Mesodermal cell (in vitro differentiated cells): ENCODE measurements around the gene CCDC92.

Experiments
- H3K27ac ChIP-seq: 2 replicates; pipeline ENCODE4 v1.7.0; 2013; ENCODE audit warnings: mild to moderate bottlenecking, low read depth, low read length, moderate library complexity; ENCODE audit not compliant: severe bottlenecking
- H3K36me3 ChIP-seq: 2 replicates; pipeline ENCODE4 v1.7.1; 2013; ENCODE audit warnings: mild to moderate bottlenecking, low read length, moderate library complexity; ENCODE audit not compliant: control insufficient read depth, insufficient read depth
- H3K4me1 ChIP-seq: one replicate; pipeline ENCODE4 v1.7.1; 2013; ENCODE audit warnings: mild to moderate bottlenecking, low read length; ENCODE audit not compliant: insufficient read depth, control insufficient read depth, poor library complexity, severe bottlenecking
- H3K4me3 ChIP-seq: 2 replicates; pipeline ENCODE4 v1.7.0; 2013; ENCODE audit warnings: low read length, control low read depth, mild to moderate bottlenecking; ENCODE audit not compliant: insufficient read depth, poor library complexity, severe bottlenecking; ENCODE audit errors: extremely low read depth
- H3K9me3 ChIP-seq: 2 replicates; pipeline ENCODE4 v1.7.1; 2013; ENCODE audit warnings: mild to moderate bottlenecking, low read length, moderate library complexity; ENCODE audit not compliant: control insufficient read depth
- WGBS, 2 experiments: methylation state at CpG; one replicate each; pipeline ENCODE4 v1.1.5; 2013; ENCODE audit warnings: missing lambda C conversion rate in 2 of 2; ENCODE audit not compliant: insufficient coverage in 2 of 2; 5-methylcytosine and 5-hydroxymethylcytosine counted together

CCDC92 gene

DNA sequence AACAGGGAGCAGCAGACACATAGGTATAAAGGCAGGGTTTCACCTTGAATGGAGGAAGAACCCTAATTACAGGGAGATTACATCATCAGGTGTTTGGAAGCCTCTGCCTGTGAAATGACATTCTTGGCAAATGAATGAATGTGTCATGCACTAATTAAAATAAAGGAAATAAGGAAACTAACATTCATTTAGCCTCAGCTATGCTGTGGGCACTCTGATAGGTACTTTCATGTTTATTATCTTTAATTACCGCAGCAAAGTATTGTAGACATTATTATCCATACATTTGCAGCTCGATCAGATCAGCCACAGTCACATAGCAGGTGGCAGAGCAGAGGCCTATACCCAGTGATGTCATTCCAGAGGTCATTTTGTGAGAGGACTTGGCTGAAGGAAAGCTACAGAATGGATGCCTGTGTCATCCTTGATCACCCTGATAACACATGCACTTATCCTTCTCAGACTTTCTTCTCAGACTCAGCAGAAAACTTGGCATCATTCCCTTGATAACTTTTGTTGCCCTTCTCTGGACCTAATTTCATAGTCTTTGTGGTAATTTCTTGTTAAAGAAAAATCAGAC, 18.8 kb upstream of the CCDC92 start:
- no peak overlapping the region for H3K4me3 ChIP-seq
- H3K4me1 ChIP-seq: peaks cover 29% of the 10 kb centered on the region
- no peaks in the 10 kb centered on the region for H3K9me3 ChIP-seq
- H3K36me3 ChIP-seq: peaks cover 67% of the 10 kb centered on the region
- H3K27ac ChIP-seq: no peak overlapping the region
- 100% methylated on average over 1 of the region's 2 CpGs; no CpG with 5 or more reads in 1 of the 2 experiments for WGBS, 2 experiments

DNA sequence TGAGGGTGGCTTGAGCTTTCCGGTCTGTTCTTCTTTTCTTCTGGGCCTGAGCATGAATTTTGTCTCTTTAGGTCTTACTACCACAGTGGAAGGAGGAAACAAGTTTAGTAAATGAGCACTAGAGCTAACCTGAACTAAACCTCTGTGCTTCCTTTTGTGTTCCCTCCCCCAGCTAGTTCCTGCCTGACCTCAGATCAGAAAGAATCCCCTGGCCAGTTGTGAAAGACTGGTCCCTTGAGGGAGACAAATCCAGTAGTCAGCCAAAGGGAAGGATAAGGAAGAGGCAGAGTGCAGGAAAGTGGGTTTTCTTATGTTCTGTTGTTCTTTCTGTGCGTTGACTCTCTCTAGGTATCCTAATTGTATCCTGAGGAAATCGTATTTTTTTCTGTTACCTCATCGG, 17.9 kb upstream of the CCDC92 start:
- peak overlapping the region; percentile 11 for H3K27ac ChIP-seq
- no peak overlapping the region for H3K4me3 ChIP-seq
- no peaks in the 10 kb centered on the region for H3K9me3 ChIP-seq
- peaks cover 71% of the 10 kb centered on the region for H3K36me3 ChIP-seq
- H3K4me1 ChIP-seq: peaks cover 28% of the 10 kb centered on the region
- WGBS, 2 experiments: 100% methylated on average over 2 to 4 of the region's 4 CpGs

DNA sequence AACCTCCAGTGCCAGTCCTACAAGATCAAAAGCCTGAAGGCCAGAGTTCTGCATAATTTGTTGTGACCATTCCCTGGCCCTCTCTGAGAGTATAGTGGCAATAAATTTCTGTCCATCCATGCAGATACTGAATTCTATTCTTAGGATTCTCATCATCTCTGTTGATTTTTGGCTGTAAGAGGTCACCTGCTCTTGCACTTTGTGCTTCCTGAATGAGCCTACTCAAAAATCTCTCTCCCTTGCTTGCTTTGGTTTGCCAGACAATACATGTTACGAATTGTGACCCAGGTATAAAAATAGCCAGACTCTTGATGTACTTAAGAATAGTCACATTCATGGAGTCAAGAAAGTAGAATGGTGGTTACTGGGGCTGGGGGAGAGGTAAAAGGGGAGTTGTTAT, 17.1 kb upstream of the CCDC92 start:
- H3K36me3 ChIP-seq: peaks cover 70% of the 10 kb centered on the region
- WGBS, 2 experiments: 100% methylated on average over 1 of the region's 1 CpG; no CpG with 5 or more reads in 1 of the 2 experiments
- H3K9me3 ChIP-seq: no peaks in the 10 kb centered on the region
- H3K27ac ChIP-seq: no peak overlapping the region
- H3K4me3 ChIP-seq: no peak overlapping the region
- peaks cover 27% of the 10 kb centered on the region for H3K4me1 ChIP-seq

DNA sequence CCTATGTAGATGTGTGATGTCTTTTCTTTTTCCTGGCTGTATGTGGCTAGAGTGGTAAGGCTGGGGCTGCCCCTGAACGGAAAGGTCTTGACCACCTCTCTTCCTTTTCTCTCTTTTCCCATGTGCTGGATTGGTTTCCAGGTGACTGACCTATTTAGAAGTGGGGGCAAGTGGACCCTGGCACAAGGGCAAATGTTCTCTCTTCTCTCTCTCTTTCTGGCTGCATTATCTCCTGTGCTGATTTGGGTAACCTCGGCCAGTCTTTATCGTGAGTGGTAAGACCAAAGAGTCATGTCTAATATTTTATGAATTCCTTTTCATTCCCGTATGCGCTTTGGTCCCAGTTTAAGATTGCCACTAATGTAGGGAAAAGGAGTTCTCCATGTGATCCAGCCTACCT, 16.5 kb upstream of the CCDC92 start:
- WGBS, 2 experiments: 92 to 96% methylated on average over 2 of the region's 5 CpGs
- Histone ChIP-seq H3K4me3 (no peak overlapping the region), H3K36me3 (peaks cover 69% of the 10 kb centered on the region), H3K9me3 (no peaks in the 10 kb centered on the region), H3K4me1 (peaks cover 27% of the 10 kb centered on the region), H3K27ac (no peak overlapping the region)

DNA sequence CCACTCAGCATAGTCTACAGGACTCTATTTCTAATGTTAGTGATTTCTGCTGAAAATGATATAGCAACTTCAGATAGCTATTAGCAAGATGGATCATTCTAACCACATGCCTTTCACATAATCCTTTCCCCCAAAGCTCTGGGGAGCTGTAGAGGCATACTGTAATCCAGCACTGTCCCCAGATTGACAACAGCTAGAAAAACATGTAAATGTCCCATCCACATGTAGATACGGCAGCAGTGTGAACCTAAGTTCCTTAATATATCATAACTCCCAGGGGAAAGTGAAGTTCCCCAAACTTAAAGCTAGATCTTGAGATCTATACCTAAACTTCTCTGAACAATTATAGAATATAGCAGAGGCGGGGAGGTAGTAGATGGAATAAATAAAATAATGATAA, 14.4 kb upstream of the CCDC92 start:
- Histone ChIP-seq H3K4me3 (no peak overlapping the region), H3K36me3 (peaks cover 58% of the 10 kb centered on the region), H3K9me3 (no peaks in the 10 kb centered on the region), H3K4me1 (peaks cover 27% of the 10 kb centered on the region), H3K27ac (no peak overlapping the region)
- 100% methylated on average over 1 of the region's 2 CpGs; no CpG with 5 or more reads in 1 of the 2 experiments for WGBS, 2 experiments

DNA sequence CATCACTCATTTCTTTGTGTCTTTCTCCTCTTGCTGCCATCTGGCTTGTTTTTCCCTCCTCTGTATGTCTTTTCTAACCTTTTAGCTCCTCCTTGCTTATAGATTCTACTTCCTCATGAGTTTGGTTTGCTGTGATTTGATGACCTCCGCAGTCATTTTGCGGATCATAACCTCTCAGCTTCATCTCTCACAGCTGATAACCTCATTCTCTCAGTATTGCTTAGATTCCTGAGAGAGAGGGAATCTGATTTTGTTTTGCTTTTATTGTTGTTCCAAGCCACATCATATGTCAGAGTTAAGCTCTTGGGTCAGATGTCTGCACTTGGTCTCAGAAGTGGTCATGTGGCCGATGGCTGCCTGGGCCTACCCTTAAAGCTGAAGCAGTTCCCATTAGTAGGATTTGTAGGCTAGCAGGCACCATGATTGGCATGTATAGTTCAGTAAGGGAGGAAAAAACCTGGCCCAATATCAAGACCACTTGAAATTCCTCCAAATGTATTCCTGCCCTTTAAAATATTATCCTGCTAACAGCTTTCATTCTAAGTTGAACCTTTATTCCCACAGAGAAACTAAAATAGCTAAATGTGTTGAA, 13.8 kb upstream of the CCDC92 start:
- Histone ChIP-seq H3K36me3 (peaks cover 58% of the 10 kb centered on the region), H3K9me3 (no peaks in the 10 kb centered on the region), H3K4me3 (no peak overlapping the region), H3K4me1 (peaks cover 27% of the 10 kb centered on the region), H3K27ac (no peak overlapping the region)
- WGBS, 2 experiments: 100% methylated on average over 1 of the region's 3 CpGs; no CpG with 5 or more reads in 1 of the 2 experiments

DNA sequence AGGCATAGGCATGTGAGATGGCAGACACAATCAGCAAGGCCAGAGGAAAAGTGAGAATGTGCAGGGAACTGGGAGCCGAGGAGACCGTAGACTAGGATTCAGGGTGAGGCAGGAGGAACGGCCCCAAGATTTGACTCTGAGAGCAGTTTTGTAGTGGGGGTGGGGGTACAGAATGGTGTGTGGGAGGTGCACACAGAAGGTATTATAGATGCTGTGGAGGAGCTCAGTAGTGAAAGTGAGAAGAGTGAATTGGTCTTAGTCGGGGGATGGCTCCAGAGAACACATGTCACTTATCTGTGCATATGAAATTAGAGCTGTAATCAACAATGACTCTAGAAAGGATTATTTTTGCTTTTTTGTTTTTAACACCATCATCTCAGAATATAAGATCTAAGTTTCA, 12.3 kb upstream of the CCDC92 start:
- 100% methylated on average over 3 of the region's 4 CpGs for WGBS, 2 experiments
- H3K4me1 ChIP-seq: peaks cover 12% of the 10 kb centered on the region
- H3K36me3 ChIP-seq: peaks cover 58% of the 10 kb centered on the region
- H3K27ac ChIP-seq: no peak overlapping the region
- no peaks in the 10 kb centered on the region for H3K9me3 ChIP-seq
- H3K4me3 ChIP-seq: no peak overlapping the region

DNA sequence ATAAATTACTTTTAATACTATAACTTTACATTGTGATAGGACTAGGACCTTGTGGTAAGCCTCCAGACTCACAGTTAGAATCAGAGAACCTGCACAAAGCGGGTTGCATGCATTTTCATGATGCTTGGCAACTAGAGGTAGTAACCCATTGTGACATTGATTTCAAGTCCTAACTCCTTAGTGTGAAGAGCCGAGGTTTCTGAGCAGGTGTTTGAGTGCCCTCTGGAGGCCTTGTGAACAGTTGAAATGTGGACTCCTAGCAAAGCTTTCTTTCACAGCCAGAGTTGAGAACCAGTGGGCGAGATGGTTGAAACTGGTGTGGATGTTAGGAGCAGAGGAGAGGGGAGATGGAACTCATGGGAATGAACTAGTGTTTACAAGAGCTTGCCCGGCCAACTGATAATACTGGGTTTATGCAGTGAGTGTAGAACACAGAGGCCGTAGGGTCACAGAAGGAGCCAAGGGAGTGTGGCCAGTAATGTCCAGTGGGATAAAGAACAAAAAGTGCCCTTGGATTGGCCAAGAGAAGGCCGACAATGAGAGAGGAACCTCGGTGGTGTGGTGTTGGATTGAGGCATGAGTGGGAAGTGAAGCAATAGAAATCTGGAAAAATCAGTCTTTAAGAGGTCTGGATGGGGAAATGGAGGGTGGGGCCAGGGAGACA, 11.3 kb upstream of the CCDC92 start:
- H3K4me1 ChIP-seq: peaks cover 12% of the 10 kb centered on the region
- H3K36me3 ChIP-seq: peaks cover 57% of the 10 kb centered on the region
- H3K9me3 ChIP-seq: no peaks in the 10 kb centered on the region
- H3K4me3 ChIP-seq: no peak overlapping the region
- 80% methylated on average over 6 of the region's 7 CpGs for WGBS, 2 experiments
- no peak overlapping the region for H3K27ac ChIP-seq

DNA sequence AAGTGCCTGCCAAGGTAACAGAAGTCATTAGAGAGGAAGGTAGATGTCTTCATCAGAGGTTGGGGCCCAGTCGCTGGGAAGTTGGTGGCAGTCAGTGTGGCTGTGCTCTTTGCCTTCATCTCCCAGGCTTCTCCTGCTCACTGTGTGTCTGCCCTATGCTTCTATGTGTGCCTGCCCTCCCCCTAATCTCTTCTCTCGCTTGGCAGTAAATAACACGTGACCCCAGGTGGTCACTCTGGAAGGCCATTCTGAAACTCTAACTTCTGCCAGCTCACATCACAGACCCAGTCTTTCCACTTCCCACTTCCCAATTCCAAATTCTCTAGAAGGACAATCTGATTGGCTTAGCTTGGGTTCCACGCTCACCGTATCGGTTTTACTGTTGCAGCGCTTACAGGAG, 9.6 kb upstream of the CCDC92 start:
- Histone ChIP-seq H3K36me3 (peaks cover 53% of the 10 kb centered on the region), H3K4me1 (peaks cover 12% of the 10 kb centered on the region), H3K9me3 (no peaks in the 10 kb centered on the region), H3K4me3 (no peak overlapping the region), H3K27ac (no peak overlapping the region)
- 95 to 96% methylated on average over 5 to 7 of the region's 7 CpGs for WGBS, 2 experiments

DNA sequence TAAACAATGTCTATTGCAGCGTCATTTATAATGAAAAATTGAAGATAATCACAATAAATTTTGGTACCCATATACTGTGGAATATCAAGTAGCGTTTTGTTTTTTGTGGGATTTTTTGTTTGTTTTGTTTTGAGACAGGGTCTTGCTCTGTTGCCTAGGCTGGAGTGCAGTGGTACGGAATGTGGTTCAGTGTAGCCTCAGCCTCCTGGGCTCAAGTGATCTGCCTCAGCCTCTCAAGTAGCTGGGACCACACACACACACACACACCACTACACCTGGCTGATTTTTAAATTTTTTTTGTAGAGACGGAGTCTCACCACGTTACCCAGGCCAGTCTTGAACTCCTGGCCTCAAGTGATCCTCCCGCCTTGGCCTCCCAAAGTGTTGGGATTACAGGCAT, 6.9 kb upstream of the CCDC92 start:
- H3K4me3 ChIP-seq: no peak overlapping the region
- WGBS, 2 experiments: 92 to 100% methylated on average over 1 to 2 of the region's 6 CpGs
- no peak overlapping the region for H3K27ac ChIP-seq
- H3K4me1 ChIP-seq: peaks cover 3% of the 10 kb centered on the region
- H3K36me3 ChIP-seq: peaks cover 65% of the 10 kb centered on the region
- H3K9me3 ChIP-seq: no peaks in the 10 kb centered on the region
